MM.1S (cell line): Measurements from ENCODE around the gene LRATD1.

ENCODE experiments used
- DNase-seq: peaks from one replicate; pipeline ENCODE4 v3.0.0-alpha.2; 2015
- H2AFZ ChIP-seq: fragments of 300-600 bp; sonication (generic); 2 replicates; pipeline ENCODE4 v1.6.0; 2016; ENCODE audit warnings: antibody characterized with exemption, low read length
- H3F3A ChIP-seq: fragments of 300-600 bp; sonication (generic); 2 replicates; pipeline ENCODE4 v1.6.1; 2016; ENCODE audit warnings: mild to moderate bottlenecking, antibody characterized with exemption, low read length, moderate library complexity, mixed read lengths; ENCODE audit not compliant: insufficient read depth
- H3K27ac ChIP-seq: fragments of 300-600 bp; sonication (generic); 2 replicates; pipeline ENCODE4 v1.5.1; 2016; ENCODE audit warnings: mild to moderate bottlenecking, low read length
- H3K27me3 ChIP-seq: fragments of 300-600 bp; sonication (generic); replicated peaks from 2 replicates; pipeline ENCODE4 v1.6.0; 2016; ENCODE audit warnings: low read length; ENCODE audit not compliant: insufficient read depth
- H3K36me3 ChIP-seq: fragments of 300-600 bp; sonication (generic); replicated peaks from 2 replicates; pipeline ENCODE4 v1.6.1; 2016; ENCODE audit warnings: mild to moderate bottlenecking, low read length, mixed read lengths; ENCODE audit not compliant: insufficient read depth
- H3K4me1 ChIP-seq: fragments of 300-600 bp; sonication (generic); 2 replicates; pipeline ENCODE4 v1.6.1; 2016; ENCODE audit warnings: low read length, mixed read lengths
- H3K4me2 ChIP-seq: fragments of 300-600 bp; sonication (generic); 2 replicates; pipeline ENCODE4 v1.6.0; 2016; ENCODE audit warnings: low read depth, low read length
- H3K4me3 ChIP-seq: fragments of 300-600 bp; sonication (generic); 2 replicates; pipeline ENCODE4 v1.5.1; 2016; ENCODE audit warnings: low read length, mixed read lengths
- H3K79me2 ChIP-seq: fragments of 300-600 bp; sonication (generic); 2 replicates; pipeline ENCODE4 v1.6.1; 2016; ENCODE audit warnings: mixed run types, low read length, mixed read lengths
- H3K9ac ChIP-seq: fragments of 300-600 bp; sonication (generic); 2 replicates; pipeline ENCODE4 v1.6.1; 2016; ENCODE audit warnings: low read length, mixed read lengths
- H3K9me2 ChIP-seq: fragments of 300-600 bp; sonication (generic); replicated peaks from 2 replicates; pipeline ENCODE4 v1.6.1; 2016; ENCODE audit warnings: mild to moderate bottlenecking, low read length, mixed read lengths; ENCODE audit not compliant: insufficient read depth
- H3K9me3 ChIP-seq: fragments of 300-600 bp; sonication (generic); replicated peaks from 2 replicates; pipeline ENCODE4 v1.6.1; 2016; ENCODE audit warnings: mild to moderate bottlenecking, low read length, mixed read lengths; ENCODE audit not compliant: insufficient read depth
- H4K20me1 ChIP-seq: fragments of 300-600 bp; sonication (generic); 2 replicates; pipeline ENCODE4 v1.6.1; 2016; ENCODE audit warnings: mild to moderate bottlenecking, low read length, moderate library complexity, mixed read lengths; ENCODE audit not compliant: insufficient read depth
- CTCF ChIP-seq: fragments of 300-600 bp; sonication (generic); IDR thresholded peaks from 2 replicates; pipeline ENCODE4 v1.5.1; 2016; ENCODE audit warnings: antibody characterized with exemption, low read length, mixed read lengths
- EZH2 ChIP-seq: fragments of 300-600 bp; sonication (generic); optimal IDR thresholded peaks from 2 replicates; pipeline ENCODE3; 2017; ENCODE audit warnings: low read depth, mild to moderate bottlenecking, antibody characterized with exemption, low read length, mixed read lengths
- EZH2phosphoT487 ChIP-seq: fragments of 300-600 bp; sonication (generic); IDR thresholded peaks from 2 replicates; pipeline ENCODE4 v1.6.1; 2018; ENCODE audit warnings: antibody characterized with exemption, low read length

LRATD1 gene

GRCh38 chr2:14633061-14633460, 544 bp downstream of the LRATD1 start:
- Histone ChIP-seq H3K4me3 (no peak overlapping the region), H3K9ac (no peak overlapping the region), H3K36me3 (no peaks in the 10 kb centered on the region), H3F3A (no peaks in the 10 kb centered on the region), H3K9me3 (no peaks in the 10 kb centered on the region), H3K4me2 (no peak overlapping the region), H3K27ac (no peak overlapping the region), H3K27me3 (no peaks in the 10 kb centered on the region), H3K9me2 (no peaks in the 10 kb centered on the region), H3K79me2 (no peaks in the 10 kb centered on the region), H2AFZ (no peak overlapping the region), H3K4me1 (no peaks in the 10 kb centered on the region), H4K20me1 (no peaks in the 10 kb centered on the region)
- no peak for DNase-seq
- TF ChIP-seq CTCF (no peak), EZH2phosphoT487 (no peak), EZH2 (no peak)

GRCh38 chr2:14633461-14634181, 1.1 kb downstream of the LRATD1 start:
- DNase-seq, result no peak
- no peak overlapping the region for H3K27ac ChIP-seq
- H3K27me3 ChIP-seq, result no peaks in the 10 kb centered on the region
- H3F3A ChIP-seq, result no peaks in the 10 kb centered on the region
- H3K9me2 ChIP-seq, result no peaks in the 10 kb centered on the region
- H3K9me3 ChIP-seq, result no peaks in the 10 kb centered on the region
- H2AFZ ChIP-seq, result no peak overlapping the region
- no peaks in the 10 kb centered on the region for H4K20me1 ChIP-seq
- H3K4me1 ChIP-seq, result no peaks in the 10 kb centered on the region
- H3K4me2 ChIP-seq, result no peak overlapping the region
- TF ChIP-seq EZH2 (no peak), EZH2phosphoT487 (no peak), CTCF (no peak)
- no peaks in the 10 kb centered on the region for H3K79me2 ChIP-seq
- H3K9ac ChIP-seq, result no peak overlapping the region
- H3K4me3 ChIP-seq, result no peak overlapping the region
- no peaks in the 10 kb centered on the region for H3K36me3 ChIP-seq

- Histone ChIP-seq H3K4me3 (no peak overlapping the region), H2AFZ (no peak overlapping the region), H3K4me2 (no peak overlapping the region)
Measured at GRCh38 chr2:14634182-14634488, 1.6 kb downstream of the LRATD1 start.

More at GRCh38 chr2:14634182-14634488, 1.6 kb downstream of the LRATD1 start:
- DNase-seq, result no peak
- H3K9me3 ChIP-seq, result no peaks in the 10 kb centered on the region
- H3K36me3 ChIP-seq, result no peaks in the 10 kb centered on the region
- H3K79me2 ChIP-seq, result no peaks in the 10 kb centered on the region
- H4K20me1 ChIP-seq, result no peaks in the 10 kb centered on the region
- no peak overlapping the region for H3K27ac ChIP-seq
- H3K4me1 ChIP-seq, result no peaks in the 10 kb centered on the region
- no peaks in the 10 kb centered on the region for H3F3A ChIP-seq
- H3K9me2 ChIP-seq, result no peaks in the 10 kb centered on the region
- H3K27me3 ChIP-seq, result no peaks in the 10 kb centered on the region
- TF ChIP-seq EZH2 (no peak), CTCF (no peak), EZH2phosphoT487 (no peak)
- H3K9ac ChIP-seq, result no peak overlapping the region
